ENCODE results near the gene TMEM14A.

GRCh38 chr6:52632011-52632410 lies 38.9 kb upstream of the TMEM14A start:
- TF ChIP-seq EZH2 (IDR thresholded peaks at IDR 0.05; ENCODE audit: low read length) (no peak), CTCF (optimal IDR thresholded peaks at IDR 0.05 in 1 of 3, IDR thresholded peaks at IDR 0.05 in 1 of 3, conservative IDR thresholded peaks at IDR 0.05 in 1 of 3; ENCODE audit: extremely low read depth in 1 of 3, insufficient read depth in 2 of 3, low read length in 3 of 3) (no peak)

All from keratinocyte (primary cell).